Stomach (tissue), 4 donors: Measurements from ENCODE around the gene CEP85L.

Source experiments
- EP300 ChIP-seq: sonication (generic); formaldehyde crosslinking; IDR thresholded peaks from one replicate; pipeline ENCODE4 v1.6.1; 2017; ENCODE audit warnings: antibody characterized with exemption
- TF ChIP-seq, protein P1 (sequence below), 7 experiments: fragments of 450-650 bp in 4 of 7; fragments of 200-600 bp in 3 of 7; sonication (generic) in 3 of 7; IDR thresholded peaks; one replicate each; pipeline ENCODE4 v1.5.1; 2016 to 2019; ENCODE audit warnings: antibody characterized with exemption in 7 of 7, control low read depth in 2 of 7, mild to moderate bottlenecking in 1 of 7

- TF ChIP-seq EP300 = no peak
- TF ChIP-seq, protein P1, sequence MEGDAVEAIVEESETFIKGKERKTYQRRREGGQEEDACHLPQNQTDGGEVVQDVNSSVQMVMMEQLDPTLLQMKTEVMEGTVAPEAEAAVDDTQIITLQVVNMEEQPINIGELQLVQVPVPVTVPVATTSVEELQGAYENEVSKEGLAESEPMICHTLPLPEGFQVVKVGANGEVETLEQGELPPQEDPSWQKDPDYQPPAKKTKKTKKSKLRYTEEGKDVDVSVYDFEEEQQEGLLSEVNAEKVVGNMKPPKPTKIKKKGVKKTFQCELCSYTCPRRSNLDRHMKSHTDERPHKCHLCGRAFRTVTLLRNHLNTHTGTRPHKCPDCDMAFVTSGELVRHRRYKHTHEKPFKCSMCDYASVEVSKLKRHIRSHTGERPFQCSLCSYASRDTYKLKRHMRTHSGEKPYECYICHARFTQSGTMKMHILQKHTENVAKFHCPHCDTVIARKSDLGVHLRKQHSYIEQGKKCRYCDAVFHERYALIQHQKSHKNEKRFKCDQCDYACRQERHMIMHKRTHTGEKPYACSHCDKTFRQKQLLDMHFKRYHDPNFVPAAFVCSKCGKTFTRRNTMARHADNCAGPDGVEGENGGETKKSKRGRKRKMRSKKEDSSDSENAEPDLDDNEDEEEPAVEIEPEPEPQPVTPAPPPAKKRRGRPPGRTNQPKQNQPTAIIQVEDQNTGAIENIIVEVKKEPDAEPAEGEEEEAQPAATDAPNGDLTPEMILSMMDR (IDR thresholded peaks at IDR 0.05) = no peak
These were observed 129.0 kb downstream of the CEP85L start for GRCh38 chr6:118522422-118522821.
